Activated T-helper 1 cell treated with Interleukin-2 at 50 U/mL for 16 hours (primary cell): Measurements from ENCODE around the gene RETREG3.
A peak's percentile ranks its signal among the peaks of the same experiment; 100 is the strongest.
"Not testable (repeated sequence)": the region's sequence is repeated elsewhere in the genome, so short reads cannot be mapped to it uniquely, and the experiment has no call there.

Experiments
- DNase-seq: peaks from one replicate; pipeline ENCODE4 v3.0.0-alpha.2; 2020; ENCODE audit warnings: low read depth

RETREG3 gene

GRCh38 chr17:42553161-42553818 is 55.9 kb downstream of the RETREG3 start:
- no peak for DNase-seq

GRCh38 chr17:42552736-42553135 is 56.4 kb downstream of the RETREG3 start, which contains the start of gene HSD17B1:
TSS of gene HSD17B1 (plus strand) at chr17:42552923. CDS start at chr17:42552934, 11 bp downstream.
- not testable (repeated sequence) for DNase-seq

DNA sequence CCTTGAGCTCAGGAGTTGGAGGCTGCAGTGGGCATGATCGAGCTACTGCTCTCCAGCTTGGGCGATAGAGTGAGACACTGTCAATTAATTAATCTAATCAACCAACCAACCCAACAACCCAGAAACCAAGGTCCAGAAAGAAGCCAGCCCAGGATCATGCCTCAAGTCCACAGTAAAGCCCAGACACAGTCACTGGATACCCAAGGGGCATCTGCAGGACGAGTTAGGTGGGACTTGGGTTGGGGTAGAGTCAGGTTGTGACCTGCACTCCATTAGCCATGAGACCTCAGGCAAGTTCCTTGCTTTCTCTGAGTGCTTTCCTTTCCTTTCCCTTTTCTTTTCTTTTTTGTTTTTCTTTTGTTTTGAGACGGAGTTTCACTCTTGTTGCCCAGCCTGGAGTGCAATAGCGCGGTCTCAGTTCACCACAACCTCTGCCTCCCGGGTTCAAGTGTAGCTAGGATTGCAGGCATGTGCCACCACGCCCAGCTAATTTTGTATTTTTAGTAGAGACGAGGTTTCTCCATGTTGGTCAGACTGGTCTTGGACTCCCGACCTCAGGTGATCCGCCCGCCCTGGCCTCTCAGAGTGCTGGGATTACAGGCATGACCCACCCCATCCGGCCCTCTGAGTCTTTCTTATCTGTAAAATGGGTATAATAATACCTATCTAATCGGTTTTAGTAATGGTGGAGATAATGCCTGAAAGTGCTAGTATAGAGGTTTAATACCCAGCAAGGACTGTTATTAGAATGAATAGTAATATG is 60.0 kb downstream of the RETREG3 start:
- no peak for DNase-seq

DNA sequence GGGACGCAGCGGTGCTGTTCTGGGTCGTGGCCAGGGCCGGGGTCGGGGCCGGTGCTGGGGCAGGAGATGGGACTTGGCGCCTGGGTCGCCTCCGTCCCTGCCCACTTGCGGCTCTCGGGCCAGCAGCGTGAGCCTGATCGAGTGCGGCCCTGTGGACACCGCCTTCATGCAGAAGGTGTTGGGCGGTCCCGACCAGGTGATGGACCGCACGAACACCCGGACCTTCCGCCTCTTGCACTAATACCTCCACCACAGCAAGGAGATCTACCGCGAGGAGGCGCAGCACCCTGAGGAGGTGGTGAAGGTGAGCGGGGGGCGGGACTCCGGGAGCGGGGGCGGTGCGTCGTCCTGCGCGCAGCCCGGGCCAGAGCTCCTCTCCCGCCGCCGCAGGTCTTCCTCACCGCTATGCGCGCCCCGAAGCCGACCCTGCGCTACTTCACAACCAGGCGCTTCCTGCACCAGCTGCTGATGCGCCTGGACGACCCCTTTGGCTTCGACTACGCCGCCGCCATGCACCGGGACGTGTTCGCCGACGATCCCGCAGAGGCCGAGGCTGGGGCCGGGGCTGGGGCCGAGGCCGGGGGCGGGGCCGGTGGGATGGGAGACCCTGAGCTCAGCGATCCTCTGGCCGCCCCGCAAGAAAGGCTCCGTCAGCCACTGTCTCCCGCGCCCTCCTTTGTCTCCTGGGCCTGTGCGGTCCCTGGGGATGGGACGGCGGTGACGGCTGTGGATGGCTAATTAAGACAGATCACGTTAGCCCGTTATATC is 60.9 kb downstream of the RETREG3 start:
- peak; percentile 70 for DNase-seq

- DNase-seq = no peak
Measured at GRCh38 chr17:42547698-42548069, 61.5 kb downstream of the RETREG3 start.

DNA sequence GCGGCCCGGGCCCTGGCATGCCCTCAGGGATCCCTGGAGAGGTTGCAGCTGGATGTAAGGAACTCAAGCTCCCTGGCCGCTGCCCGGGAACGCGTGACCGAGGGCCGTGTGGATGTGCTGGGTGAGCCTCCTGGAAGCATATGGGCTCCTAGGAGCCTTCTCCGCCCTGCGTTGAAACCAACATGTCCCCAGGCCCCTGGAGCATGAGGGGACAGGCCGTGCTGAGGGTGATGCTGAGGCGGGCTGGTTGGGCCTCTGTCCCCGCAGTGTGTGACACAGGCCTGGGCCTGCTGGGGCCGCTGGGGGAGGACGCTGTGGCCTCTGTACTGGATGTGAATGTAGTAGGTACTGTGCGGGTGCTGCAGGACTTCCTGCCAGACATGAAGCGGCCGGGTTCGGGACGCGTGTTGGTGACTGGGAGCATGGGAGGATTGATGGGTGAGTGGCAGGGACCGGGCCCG is 62.1 kb downstream of the RETREG3 start:
- no peak for DNase-seq

DNA sequence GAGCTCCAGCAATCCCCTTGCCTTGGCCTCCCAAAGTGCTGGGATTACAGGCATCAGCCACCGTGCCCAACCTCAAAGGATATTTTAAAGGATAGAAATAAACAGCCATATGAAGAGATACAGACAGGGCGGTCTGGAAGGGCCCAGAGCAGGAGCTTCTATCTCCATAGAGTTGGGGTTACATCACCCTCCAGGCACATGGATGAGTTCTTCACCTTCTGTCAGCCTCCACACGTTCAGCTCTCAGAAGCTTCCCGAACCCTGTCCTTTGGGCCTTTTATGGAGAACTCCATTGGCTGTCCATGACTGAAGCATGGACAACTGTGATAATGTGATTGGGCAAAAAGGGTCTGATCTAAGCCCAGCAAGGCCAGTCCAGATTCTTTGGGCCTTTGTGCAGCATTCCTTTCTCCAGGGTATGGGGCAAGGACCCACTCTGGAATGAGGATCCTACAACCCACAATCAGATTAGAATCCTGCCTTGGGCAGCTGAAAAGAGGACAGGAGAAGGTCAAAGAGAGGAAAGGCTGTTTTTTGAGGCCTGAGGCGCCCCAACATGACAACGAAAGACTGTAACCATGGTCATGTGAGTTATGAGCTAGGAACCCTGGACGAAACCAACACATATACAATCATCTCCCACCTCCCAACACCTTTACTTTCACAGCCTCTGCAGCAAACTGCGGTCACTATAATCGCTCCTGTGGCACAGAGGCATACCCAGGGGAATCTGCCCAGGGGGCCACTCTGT is 63.2 kb downstream of the RETREG3 start:
- DNase-seq = not testable (repeated sequence)

- no peak for DNase-seq
Measured at GRCh38 chr17:42544874-42545283, 64.3 kb downstream of the RETREG3 start.

DNA sequence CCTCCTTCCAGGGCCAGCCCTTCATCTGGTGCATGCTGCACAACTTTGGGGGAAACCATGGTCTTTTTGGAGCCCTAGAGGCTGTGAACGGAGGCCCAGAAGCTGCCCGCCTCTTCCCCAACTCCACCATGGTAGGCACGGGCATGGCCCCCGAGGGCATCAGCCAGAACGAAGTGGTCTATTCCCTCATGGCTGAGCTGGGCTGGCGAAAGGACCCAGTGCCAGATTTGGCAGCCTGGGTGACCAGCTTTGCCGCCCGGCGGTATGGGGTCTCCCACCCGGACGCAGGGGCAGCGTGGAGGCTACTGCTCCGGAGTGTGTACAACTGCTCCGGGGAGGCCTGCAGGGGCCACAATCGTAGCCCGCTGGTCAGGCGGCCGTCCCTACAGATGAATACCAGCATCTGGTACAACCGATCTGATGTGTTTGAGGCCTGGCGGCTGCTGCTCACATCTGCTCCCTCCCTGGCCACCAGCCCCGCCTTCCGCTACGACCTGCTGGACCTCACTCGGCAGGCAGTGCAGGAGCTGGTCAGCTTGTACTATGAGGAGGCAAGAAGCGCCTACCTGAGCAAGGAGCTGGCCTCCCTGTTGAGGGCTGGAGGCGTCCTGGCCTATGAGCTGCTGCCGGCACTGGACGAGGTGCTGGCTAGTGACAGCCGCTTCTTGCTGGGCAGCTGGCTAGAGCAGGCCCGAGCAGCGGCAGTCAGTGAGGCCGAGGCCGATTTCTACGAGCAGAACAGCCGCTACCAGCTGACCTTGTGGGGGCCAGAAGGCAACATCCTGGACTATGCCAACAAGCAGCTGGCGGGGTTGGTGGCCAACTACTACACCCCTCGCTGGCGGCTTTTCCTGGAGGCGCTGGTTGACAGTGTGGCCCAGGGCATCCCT is 65.7 kb downstream of the RETREG3 start:
- DNase-seq = no peak

DNA sequence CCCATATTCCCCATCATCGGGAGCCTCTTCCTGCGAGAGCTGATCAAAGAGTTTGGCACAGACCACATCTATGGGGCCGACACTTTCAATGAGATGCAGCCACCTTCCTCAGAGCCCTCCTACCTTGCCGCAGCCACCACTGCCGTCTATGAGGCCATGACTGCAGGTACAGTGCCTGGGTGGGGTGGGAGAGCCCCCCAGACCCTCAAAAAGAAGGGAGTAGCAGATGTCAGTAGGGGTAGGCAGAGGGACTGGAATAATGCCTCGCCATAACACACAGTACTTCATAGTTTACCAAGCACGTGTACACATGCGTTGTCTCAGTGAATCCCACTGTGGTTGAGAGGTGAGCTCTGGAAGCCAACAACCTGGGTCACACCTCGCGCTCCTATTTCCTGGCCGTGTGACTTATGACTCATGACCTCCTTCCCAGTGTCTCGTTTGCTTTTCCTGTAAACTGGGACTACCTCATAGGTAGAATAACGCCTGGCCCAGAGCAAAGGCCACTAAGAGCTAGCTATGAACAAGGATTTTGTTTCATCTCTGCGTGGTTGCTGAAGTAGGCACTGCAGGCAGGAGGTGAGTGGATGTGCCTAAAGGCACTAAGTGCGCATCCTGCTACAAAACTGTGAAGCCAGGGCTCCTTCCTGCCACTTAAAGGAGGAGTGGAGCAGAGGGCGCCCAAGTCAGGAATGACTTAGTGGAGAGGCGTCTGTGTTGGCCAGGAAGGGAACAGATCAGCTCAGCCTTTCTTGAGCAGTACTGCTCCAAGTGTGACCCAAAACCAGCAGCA is 67.9 kb downstream of the RETREG3 start:
- no peak for DNase-seq

DNA sequence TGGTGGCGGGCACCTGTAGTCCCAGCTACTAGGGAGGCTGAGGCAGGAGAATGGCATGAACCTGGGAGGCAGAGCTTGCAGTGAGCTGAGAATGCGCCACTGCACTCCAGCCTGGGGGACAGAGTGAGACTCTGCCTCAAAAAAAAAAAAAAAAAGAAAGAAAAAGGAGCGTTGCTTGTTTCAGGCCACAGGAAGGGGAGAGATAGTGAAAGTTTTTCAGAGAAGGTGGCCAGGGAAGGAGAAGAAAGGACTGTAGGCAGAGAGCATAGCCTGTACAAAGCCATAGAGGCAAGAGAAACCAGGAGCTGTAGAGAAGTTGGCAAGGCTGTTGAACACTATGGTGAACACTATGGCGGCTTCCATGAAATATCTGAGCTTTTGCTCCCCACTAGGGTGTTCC is 68.6 kb downstream of the RETREG3 start:
- DNase-seq = not testable (repeated sequence)

DNA sequence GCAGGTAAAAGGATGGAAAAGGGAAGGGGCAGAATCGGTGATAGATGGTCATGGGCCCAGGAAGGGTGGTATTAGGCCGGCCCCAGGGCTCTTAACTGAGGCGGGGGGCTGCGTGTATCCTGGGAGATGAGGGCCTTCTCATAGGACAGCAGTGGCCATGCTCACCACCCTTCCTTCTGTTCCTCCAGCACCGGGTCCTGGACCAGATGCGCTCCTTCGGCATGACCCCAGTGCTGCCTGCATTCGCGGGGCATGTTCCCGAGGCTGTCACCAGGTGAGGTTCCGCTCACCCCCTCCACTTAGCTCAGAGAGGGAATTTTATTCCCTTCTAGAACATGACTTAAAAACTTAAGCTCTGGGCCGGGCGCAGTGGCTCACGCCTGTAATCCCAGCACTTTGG is 70.7 kb downstream of the RETREG3 start:
- DNase-seq = no peak

DNA sequence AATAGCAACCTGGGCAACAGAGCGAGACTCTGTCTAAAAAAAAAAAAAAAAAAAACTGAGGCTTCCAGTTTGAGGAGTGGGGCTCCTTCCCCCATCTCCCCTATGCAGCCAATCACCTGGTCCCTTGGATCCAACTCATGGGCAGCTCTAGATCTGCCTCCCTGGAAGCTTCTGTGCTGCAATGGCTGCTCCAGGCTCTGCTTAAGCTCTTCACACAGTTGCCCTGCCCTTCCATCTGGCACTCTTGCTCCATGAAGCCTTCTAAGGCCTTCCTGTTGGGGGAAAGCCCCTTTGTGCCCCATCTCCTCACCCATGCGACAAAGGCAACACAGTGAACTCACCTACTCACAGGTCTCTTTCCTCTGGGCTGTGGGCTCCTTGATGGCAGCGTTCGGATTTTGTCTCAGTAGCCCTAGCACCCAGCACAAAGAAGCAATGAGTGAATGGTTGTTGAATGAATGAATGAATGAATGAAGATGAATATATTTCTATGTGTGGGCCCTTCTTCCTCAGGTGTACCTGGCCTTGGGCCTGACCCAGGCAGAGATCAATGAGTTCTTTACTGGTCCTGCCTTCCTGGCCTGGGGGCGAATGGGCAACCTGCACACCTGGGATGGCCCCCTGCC is 71.2 kb downstream of the RETREG3 start:
- DNase-seq = no peak

GRCh38 chr17:42537156-42537805 is 71.9 kb downstream of the RETREG3 start:
- no peak for DNase-seq

GRCh38 chr17:42536372-42537155 is 72.6 kb downstream of the RETREG3 start:
- peak; percentile 54 for DNase-seq

DNA sequence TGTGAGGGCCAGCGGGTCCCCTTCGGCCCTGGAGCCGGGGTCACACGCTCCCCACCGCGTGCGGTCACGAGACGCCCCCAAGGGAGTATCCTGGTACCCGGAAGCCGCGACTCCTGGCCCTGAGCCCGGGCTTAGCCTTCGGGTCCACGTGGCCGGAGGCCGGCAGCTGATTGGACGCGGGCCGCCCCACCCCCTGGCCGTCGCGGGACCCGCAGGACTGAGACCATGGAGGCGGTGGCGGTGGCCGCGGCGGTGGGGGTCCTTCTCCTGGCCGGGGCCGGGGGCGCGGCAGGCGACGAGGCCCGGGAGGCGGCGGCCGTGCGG is 73.2 kb downstream of the RETREG3 start, which contains the start of gene NAGLU:
Gene NAGLU (plus strand): TSS at position 194 of the 324 bp plus-strand sequence. CDS start 32 bp downstream, at position 226.
- DNase-seq = peak; percentile 70

DNA sequence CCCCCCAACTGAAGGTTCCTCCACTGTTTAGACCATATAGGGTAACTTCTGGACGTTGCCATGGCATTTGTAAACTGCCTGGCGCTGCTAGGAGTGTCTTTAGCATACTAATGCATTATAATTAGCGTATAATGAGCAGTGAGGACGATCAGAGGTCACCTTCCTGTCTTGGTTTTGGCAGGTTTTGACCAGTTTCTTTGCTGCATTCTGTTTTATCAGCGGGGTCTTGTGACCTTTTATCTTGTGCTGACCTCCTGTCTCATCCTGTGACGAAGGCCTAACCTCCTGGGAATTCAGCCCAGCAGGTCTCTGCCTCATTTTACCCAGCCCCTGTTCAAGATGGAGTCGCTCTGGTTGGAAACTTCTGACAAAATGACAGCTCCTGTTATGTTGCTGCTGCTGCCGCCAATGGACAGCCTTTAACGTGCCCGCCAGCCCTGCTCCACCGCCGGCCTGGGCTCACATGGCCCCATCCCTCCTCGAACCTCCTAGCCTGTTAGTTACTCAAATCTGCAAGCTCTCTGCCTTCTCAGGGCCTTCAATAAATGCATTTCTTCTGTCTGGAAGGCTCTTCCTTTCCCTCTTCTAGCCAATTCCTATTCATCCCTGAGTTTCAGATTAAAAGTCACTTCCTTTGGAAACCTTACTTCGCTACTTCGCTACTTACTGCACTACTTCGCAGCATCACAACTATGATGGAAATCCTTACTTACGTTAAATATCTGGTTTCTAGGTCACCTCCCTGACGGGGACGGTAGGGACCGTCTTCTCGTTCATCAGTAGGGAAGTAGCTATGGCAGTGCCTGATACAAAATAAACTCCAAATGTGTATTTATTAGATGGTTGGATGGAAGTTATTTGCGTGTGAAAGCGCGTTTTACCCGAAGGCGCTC is 73.8 kb downstream of the RETREG3 start:
- DNase-seq = no peak
